Spleen (tissue), 11 donors: ENCODE data around the gene GPR107. TPM values are rescaled to one million over a fixed set of nuclear protein-coding genes. Genes with fewer than 3 reads are reported as not detected.
A peak's percentile ranks its signal among the peaks of the same experiment; 100 is the strongest.

Experiments used
- DNase-seq: peaks from one replicate; pipeline ENCODE4 v3.0.0-alpha.2; 2020
- H3K27ac ChIP-seq, 8 donors: fragments of 200-600 bp; sonication (generic) in 7 of 8; 1 replicate in 4 of 8; 2 replicates in 4 of 8; pipeline versions ENCODE4 v1.5.0 to v1.8.0; 2016 to 2021; ENCODE audit warnings: inconsistent platforms in 4 of 8, mild to moderate bottlenecking in 4 of 8, moderate library complexity in 1 of 8
- H3K27me3 ChIP-seq, 7 donors: fragments of 200-600 bp; sonication (generic) in 6 of 7; replicated peaks in 1 of 7; 1 replicate in 4 of 7; 2 replicates in 3 of 7; pipeline versions ENCODE4 v1.5.0 to v1.8.0; 2016 to 2021; ENCODE audit warnings: inconsistent platforms in 3 of 7, mild to moderate bottlenecking in 1 of 7
- H3K36me3 ChIP-seq, 6 donors: fragments of 200-600 bp; sonication (generic) in 5 of 6; 1 replicate in 4 of 6; 2 replicates in 2 of 6; pipeline versions ENCODE4 v1.5.0 to v1.8.0; 2016 to 2021; ENCODE audit warnings: inconsistent platforms in 2 of 6
- H3K4me1 ChIP-seq, 6 donors: fragments of 200-600 bp; sonication (generic) in 5 of 6; 1 replicate in 3 of 6; 2 replicates in 3 of 6; pipeline versions ENCODE4 v1.5.0 to v1.8.0; 2016 to 2021; ENCODE audit warnings: inconsistent platforms in 3 of 6
- H3K4me3 ChIP-seq, 8 donors: fragments of 200-600 bp; sonication (generic) in 7 of 8; 1 replicate in 4 of 8; 2 replicates in 4 of 8; pipeline versions ENCODE4 v1.5.0 to v1.8.0; 2016 to 2021; ENCODE audit warnings: inconsistent platforms in 4 of 8, mild to moderate bottlenecking in 4 of 8, moderate library complexity in 2 of 8
- H3K9me3 ChIP-seq, 8 donors: fragments of 200-600 bp; sonication (generic) in 7 of 8; 1 replicate in 4 of 8; 2 replicates in 4 of 8; pipeline versions ENCODE4 v1.5.0 to v1.8.0; 2016 to 2021; ENCODE audit warnings: inconsistent platforms in 4 of 8
- POLR2A ChIP-seq, 3 donors: fragments of 450-650 bp; IDR thresholded peaks; one replicate each; pipeline ENCODE4 v1.5.1; 2017; ENCODE audit warnings: antibody characterized with exemption in 3 of 3, mild to moderate bottlenecking in 1 of 3
- POLR2AphosphoS5 ChIP-seq, 3 donors: sonication (generic); formaldehyde crosslinking; IDR thresholded peaks; one replicate each; pipeline ENCODE4 v1.5.1; 2017; ENCODE audit warnings: antibody characterized with exemption in 3 of 3
- WGBS, 5 donors: extraction: QIAGEN DNeasy Blood & Tissue Kit in 3 of 5; methylation state at CpG; one replicate each; pipeline versions ENCODE4 v1.1.5 to v1.1.7; 2013 to 2018; 5-methylcytosine and 5-hydroxymethylcytosine counted together
- intact Hi-C: fragments of 100-400 bp; cut with DNase I; formaldehyde crosslinking; loops from one replicate; pipeline ENCODE4 v1.15.0; 2023; ENCODE audit warnings: low total_unique reads
- polyA plus RNA-seq, 3 donors: library from polyadenylated mRNA; stranded (reverse); fragments of 200-250 nt; gene quantifications; one replicate each; pipeline ENCODE4 v1.2.1, GENCODE V29; 2013
- total RNA-seq, 7 donors: library from RNA; depleted of rRNA in 3 of 7; stranded (reverse); fragments of >200 nt in 3 of 7; fragmentation: NEBNext Ultra II Directional in 4 of 7; extraction: Animal tissue kit (Norgen Biotek cat#: 25700) in 4 of 7; gene quantifications; one replicate each; pipeline versions ENCODE4 v1.1.0 to v1.2.1, GENCODE V29; 2016 to 2021
- TF ChIP-seq, protein P1 (sequence below), 11 experiments: fragments of 200-600 bp in 7 of 11; fragments of 450-650 bp in 4 of 11; sonication (generic) in 4 of 11; IDR thresholded peaks in 8 of 11; conservative IDR thresholded peaks in 3 of 11; 1 replicate in 7 of 11; 2 replicates in 4 of 11; pipeline versions ENCODE4 v1.4.0 to v1.8.0; 2016 to 2021; ENCODE audit warnings: antibody characterized with exemption in 11 of 11, inconsistent platforms in 4 of 11, mild to moderate bottlenecking in 1 of 11
- donor health status: healthy with polysubstance abuse.
- donor health status: DM: no; HTN: no; CAD: no; lungs with moderate emphysema.
- donor health status: DM: no; HTN: no; CAD: no.
- donor health status: Bipolar disorder and iron deficiency.
- donor health status: healthy.
- donor health status: DM: no; HTN: no; CAD: no.
- donor health status: DM: yes; HTN: yes; CAD: no.

Gene GPR107
- total and polyA plus RNA-seq, 10 donors: 3.9 to 42.8 (median 28.3) TPM

DNA sequence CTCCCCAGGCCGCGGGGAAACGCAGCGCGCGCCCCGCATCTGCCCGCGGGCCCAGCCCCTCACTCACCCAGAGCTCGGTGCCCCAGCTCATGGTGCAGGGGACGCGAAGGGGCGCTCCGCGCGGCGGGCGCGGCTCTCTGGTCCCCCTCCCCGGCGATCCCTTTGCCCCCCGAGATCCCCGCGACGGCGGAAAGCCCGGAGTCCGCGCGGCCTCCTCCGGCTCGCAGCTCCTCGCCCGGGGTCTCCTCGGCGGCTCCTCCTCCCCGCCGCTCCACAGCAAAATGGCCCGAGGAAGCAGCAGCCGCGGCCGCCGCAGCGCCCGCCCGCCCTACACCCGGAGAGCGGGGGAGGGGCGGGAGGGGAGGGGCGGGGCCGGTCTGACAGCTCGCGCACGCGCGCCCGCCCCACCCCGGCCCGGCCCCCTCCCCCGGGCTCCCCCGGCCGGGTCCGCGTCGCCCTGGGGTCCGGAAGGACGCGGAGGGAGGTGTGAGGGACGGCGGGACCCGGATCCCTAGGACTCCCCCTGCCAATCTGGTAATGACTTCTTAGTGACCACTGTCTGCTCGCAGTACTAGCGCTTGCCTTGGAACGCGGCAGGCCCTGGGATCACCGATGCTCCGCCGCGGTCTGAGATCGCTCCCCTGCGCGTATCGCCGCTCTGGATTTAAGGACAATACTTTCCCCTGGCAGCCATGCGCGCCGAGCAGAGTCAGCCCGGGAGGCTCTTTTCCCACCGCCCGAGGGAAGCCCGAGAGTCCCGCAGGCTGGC lies 10.6 kb upstream of the GPR107 start, which contains the start of gene FNBP1:
TSS of gene FNBP1 (minus strand) at position 305 of the 769 bp plus-strand sequence. CDS start at position 91, 214 bp downstream.
- WGBS, 5 donors: 0 to 1% (median 0%) methylated on average over 12 to 91 of the region's 92 CpGs
- H3K27me3 ChIP-seq: no peaks in the 10 kb centered on the region
- peak within 1 kb of the TSS; percentile 72 to 92 (median 78) for H3K4me3 ChIP-seq
- peak; percentile 95 to 98 (median 96) for TF ChIP-seq POLR2AphosphoS5 (IDR thresholded peaks at IDR 0.05)
- TF ChIP-seq POLR2A (IDR thresholded peaks at IDR 0.05): peak; percentile 61 to 89 (median 68)
- TF ChIP-seq, protein P1, sequence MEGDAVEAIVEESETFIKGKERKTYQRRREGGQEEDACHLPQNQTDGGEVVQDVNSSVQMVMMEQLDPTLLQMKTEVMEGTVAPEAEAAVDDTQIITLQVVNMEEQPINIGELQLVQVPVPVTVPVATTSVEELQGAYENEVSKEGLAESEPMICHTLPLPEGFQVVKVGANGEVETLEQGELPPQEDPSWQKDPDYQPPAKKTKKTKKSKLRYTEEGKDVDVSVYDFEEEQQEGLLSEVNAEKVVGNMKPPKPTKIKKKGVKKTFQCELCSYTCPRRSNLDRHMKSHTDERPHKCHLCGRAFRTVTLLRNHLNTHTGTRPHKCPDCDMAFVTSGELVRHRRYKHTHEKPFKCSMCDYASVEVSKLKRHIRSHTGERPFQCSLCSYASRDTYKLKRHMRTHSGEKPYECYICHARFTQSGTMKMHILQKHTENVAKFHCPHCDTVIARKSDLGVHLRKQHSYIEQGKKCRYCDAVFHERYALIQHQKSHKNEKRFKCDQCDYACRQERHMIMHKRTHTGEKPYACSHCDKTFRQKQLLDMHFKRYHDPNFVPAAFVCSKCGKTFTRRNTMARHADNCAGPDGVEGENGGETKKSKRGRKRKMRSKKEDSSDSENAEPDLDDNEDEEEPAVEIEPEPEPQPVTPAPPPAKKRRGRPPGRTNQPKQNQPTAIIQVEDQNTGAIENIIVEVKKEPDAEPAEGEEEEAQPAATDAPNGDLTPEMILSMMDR (IDR thresholded peaks at IDR 0.05 in 8 of 11, conservative IDR thresholded peaks at IDR 0.05 in 3 of 11): peak in 1 of 11 experiments; percentile 22
- peak; percentile 95 for DNase-seq
- H3K4me1 ChIP-seq: peaks cover 25 to 81% (median 63%) of the 10 kb centered on the region in 6 donors
- no peaks in the 10 kb centered on the region for H3K36me3 ChIP-seq
- intact Hi-C loops: loop anchor here (5.0 kb wide), 1 partner anchor 156 kb away; no protein-coding TSS in a partner anchor
- H3K27ac ChIP-seq: peak within 1 kb of the TSS; percentile 87 to 99 (median 98)
- H3K9me3 ChIP-seq: no peaks in the 10 kb centered on the region

DNA sequence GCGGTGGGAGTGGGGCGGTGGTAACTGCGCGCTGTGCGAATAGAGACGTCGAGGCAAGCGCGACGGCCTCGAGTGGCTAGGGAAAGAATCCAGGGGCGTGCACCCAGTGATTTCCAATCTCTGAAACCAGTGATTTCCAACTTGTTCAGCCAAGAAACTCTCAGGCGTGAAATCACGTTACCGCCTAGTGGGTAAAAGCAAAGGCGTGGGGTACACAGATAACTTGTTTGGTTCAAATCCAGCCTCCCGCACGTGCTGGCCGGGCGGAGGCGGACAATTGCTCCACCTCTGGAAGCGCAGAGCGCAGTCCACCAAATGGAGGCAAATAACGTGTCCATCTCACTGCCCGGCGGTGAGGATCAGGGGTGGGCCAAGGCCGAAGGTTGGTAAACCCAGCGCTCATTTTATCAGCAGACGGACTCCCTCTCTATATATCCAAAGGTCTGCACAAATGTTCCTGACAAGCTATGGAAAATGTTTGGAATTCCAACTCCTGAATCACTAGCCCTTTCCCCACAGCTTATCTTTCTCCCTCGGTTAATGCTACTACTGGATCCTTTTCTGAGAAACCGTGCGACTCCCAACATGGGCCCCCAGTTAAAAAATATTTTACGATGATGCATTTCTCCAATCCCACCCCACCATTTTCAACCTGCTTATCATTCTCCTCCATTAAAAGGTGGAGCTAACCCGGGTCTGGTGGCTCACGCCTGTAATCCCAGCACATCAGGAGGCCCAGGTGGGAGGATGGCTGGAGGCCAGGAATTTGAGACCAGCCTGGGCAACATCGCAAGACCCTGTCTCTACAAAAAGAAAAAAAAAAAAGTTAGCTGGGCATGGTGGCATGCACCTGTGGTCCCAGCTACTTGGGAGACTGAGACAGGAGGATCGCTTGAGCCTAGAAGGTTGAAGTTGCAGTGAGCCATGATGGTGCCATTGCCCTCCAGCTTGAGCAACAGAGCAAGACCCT lies 9.8 kb upstream of the GPR107 start:
- Histone ChIP-seq H3K27ac (peak overlapping the region; percentile 70 to 99 (median 98)), H3K9me3 (no peaks in the 10 kb centered on the region), H3K36me3 (no peaks in the 10 kb centered on the region), H3K27me3 (no peaks in the 10 kb centered on the region), H3K4me3 (peak overlapping the region; percentile 72 to 92 (median 78)), H3K4me1 (peaks cover 23 to 74% (median 56%) of the 10 kb centered on the region in 6 donors)
- intact Hi-C loops: loop anchor here (5.0 kb wide), 1 partner anchor 157 kb away; no protein-coding TSS in a partner anchor
- 36 to 47% (median 43%) methylated on average over 36 to 37 of the region's 37 CpGs for WGBS, 5 donors
- TF ChIP-seq, protein P1 (IDR thresholded peaks at IDR 0.05 in 8 of 11, conservative IDR thresholded peaks at IDR 0.05 in 3 of 11): no peak
- TF ChIP-seq POLR2A (IDR thresholded peaks at IDR 0.05) (no peak), POLR2AphosphoS5 (IDR thresholded peaks at IDR 0.05) (no peak)
- peak; percentile 83 for DNase-seq

GRCh38 chr9:130045725-130046450 lies 7.8 kb upstream of the GPR107 start:
- Histone ChIP-seq H3K4me3 (peak overlapping the region in 1 of 8 donors; percentile 40), H3K27me3 (no peaks in the 10 kb centered on the region), H3K4me1 (peaks cover 20 to 72% (median 39%) of the 10 kb centered on the region in 6 donors), H3K27ac (peak overlapping the region; percentile 70 to 99 (median 98)), H3K36me3 (no peaks in the 10 kb centered on the region), H3K9me3 (no peaks in the 10 kb centered on the region)
- intact Hi-C loops: no loop called here
- DNase-seq: no peak
- TF ChIP-seq, protein P1 (IDR thresholded peaks at IDR 0.05 in 8 of 11, conservative IDR thresholded peaks at IDR 0.05 in 3 of 11): no peak
- no peak for TF ChIP-seq POLR2AphosphoS5 (IDR thresholded peaks at IDR 0.05)
- TF ChIP-seq POLR2A (IDR thresholded peaks at IDR 0.05): no peak
- 45 to 64% (median 60%) methylated on average over 4 of the region's 4 CpGs for WGBS, 5 donors
